ENCODE results near the gene ULK4. TPM values are rescaled to one million over a fixed set of nuclear protein-coding genes. Genes with fewer than 3 reads are reported as not detected.

The ULK4 gene
- total RNA-seq, 1 experiment from 2014 or later, result 8.7 TPM

- POLR2A ChIA-PET (ENCODE audit: unreplicated experiment), result no interaction called here
- Histone ChIP-seq H3K36me3 (ENCODE audit: low read depth) (peaks cover 53% of the 10 kb centered on the region), H3K9me2 (ENCODE audit: insufficient read depth) (no peaks in the 10 kb centered on the region), H2AFZ (no peak overlapping the region), H4K20me1 (ENCODE audit: insufficient read depth) (peaks cover 5% of the 10 kb centered on the region; the same call in 1 of the 2 replicates), H3K4me2 (no peak overlapping the region), H3F3A (ENCODE audit: insufficient read depth, low read depth) (peaks cover 28% of the 10 kb centered on the region; the same call in 1 of the 2 replicates), H3K4me1 (replicated peaks; ENCODE audit: insufficient read depth) (no peaks in the 10 kb centered on the region), H3K9me3 (ENCODE audit: insufficient read depth, low read depth) (no peaks in the 10 kb centered on the region), H3K4me3 (no peak overlapping the region), H3K27me3 (ENCODE audit: insufficient read depth, low read depth) (no peaks in the 10 kb centered on the region), H3K79me2 (ENCODE audit: low read depth) (no peaks in the 10 kb centered on the region), H3K27ac (no peak overlapping the region)
- TF ChIP-seq EZH2 (IDR thresholded peaks at IDR 0.05; ENCODE audit: low read depth), result no peak
- no peak for TF ChIP-seq CTCF (conservative IDR thresholded peaks at IDR 0.05)
- CTCF ChIA-PET, result interaction anchor here (0.5 to 0.6 kb wide), 3 partner anchors 37 to 651 kb away, joined by 3 to 4 read pairs (median 4); no protein-coding TSS in a partner anchor
- BruUV-seq (replicated peaks), result TSS peak; percentile 27
- DNase-seq, result no peak
- intact Hi-C loops (cut with micrococcal nuclease; ENCODE audit: unreplicated experiment), result no loop called here
Measured at GRCh38 chr3:41239587-41239986, 722.3 kb downstream of the ULK4 start.

- Histone ChIP-seq H3K79me2 (ENCODE audit: low read depth) (no peaks in the 10 kb centered on the region), H3K27ac (0 out of 2 replicates have a peak overlapping the region, but pooled peaks have one; percentile 3), H3K9me2 (ENCODE audit: insufficient read depth) (no peaks in the 10 kb centered on the region), H3K27me3 (ENCODE audit: insufficient read depth, low read depth) (no peaks in the 10 kb centered on the region), H3K4me3 (no peak overlapping the region), H2AFZ (no peak overlapping the region), H4K20me1 (ENCODE audit: insufficient read depth) (peaks cover 9% of the 10 kb centered on the region; the same call in 1 of the 2 replicates), H3K4me1 (replicated peaks; ENCODE audit: insufficient read depth) (no peaks in the 10 kb centered on the region), H3K9me3 (ENCODE audit: insufficient read depth, low read depth) (no peaks in the 10 kb centered on the region), H3K36me3 (ENCODE audit: low read depth) (peaks cover 70% of the 10 kb centered on the region), H3F3A (ENCODE audit: insufficient read depth, low read depth) (peaks cover 28% of the 10 kb centered on the region; the same call in 1 of the 2 replicates), H3K4me2 (no peak overlapping the region)
- POLR2A ChIA-PET (ENCODE audit: unreplicated experiment), result no interaction called here
- intact Hi-C loops (cut with micrococcal nuclease; ENCODE audit: unreplicated experiment), result no loop called here
- CTCF ChIA-PET, result no interaction called here
- TF ChIP-seq EZH2 (IDR thresholded peaks at IDR 0.05; ENCODE audit: low read depth), result no peak
- no peak for TF ChIP-seq CTCF (conservative IDR thresholded peaks at IDR 0.05)
- no TSS peak for BruUV-seq (replicated peaks)
- no peak for DNase-seq
Measured at GRCh38 chr3:41237907-41238306, 724.0 kb downstream of the ULK4 start.

DNA sequence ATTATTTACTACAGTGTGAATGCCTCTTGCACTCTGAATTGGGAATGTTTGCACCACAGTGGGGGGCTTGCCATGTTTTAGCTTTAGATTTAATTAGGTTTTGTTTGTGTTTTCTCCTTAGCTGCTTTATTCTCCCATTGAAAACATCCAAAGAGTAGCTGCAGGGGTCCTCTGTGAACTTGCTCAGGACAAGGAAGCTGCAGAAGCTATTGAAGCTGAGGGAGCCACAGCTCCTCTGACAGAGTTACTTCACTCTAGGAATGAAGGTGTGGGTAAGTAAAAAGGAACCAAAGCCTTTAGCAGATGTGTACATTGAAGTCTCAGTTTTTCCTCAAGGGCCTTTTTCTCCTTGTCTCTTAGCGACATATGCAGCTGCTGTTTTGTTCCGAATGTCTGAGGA, 725.7 kb downstream of the ULK4 start:
- Histone ChIP-seq H3K9me2 (ENCODE audit: insufficient read depth) (no peaks in the 10 kb centered on the region), H3K27ac (no peak overlapping the region), H3K9me3 (ENCODE audit: insufficient read depth, low read depth) (no peaks in the 10 kb centered on the region), H3K4me1 (replicated peaks; ENCODE audit: insufficient read depth) (no peaks in the 10 kb centered on the region), H3K27me3 (ENCODE audit: insufficient read depth, low read depth) (no peaks in the 10 kb centered on the region), H3F3A (ENCODE audit: insufficient read depth, low read depth) (peaks cover 23% of the 10 kb centered on the region; the same call in 1 of the 2 replicates), H3K36me3 (ENCODE audit: low read depth) (peaks cover 66% of the 10 kb centered on the region), H4K20me1 (ENCODE audit: insufficient read depth) (0 out of 2 replicates have a peak, but pooled peaks cover 10% of the 10 kb centered on the region), H3K4me3 (no peak overlapping the region), H3K79me2 (ENCODE audit: low read depth) (0 out of 2 replicates have a peak, but pooled peaks cover 3% of the 10 kb centered on the region), H2AFZ (no peak overlapping the region), H3K4me2 (no peak overlapping the region)
- no TSS peak for BruUV-seq (replicated peaks)
- POLR2A ChIA-PET (ENCODE audit: unreplicated experiment), result interaction anchor here (0.7 kb wide), 1 partner anchor 19 kb away, joined by 3 read pairs; no protein-coding TSS in a partner anchor
- CTCF ChIA-PET, result interaction anchor here (0.6 kb wide), 1 partner anchor 476 kb away, joined by 8 read pairs; no protein-coding TSS in a partner anchor
- DNase-seq, result no peak
- intact Hi-C loops (cut with micrococcal nuclease; ENCODE audit: unreplicated experiment), result no loop called here
- TF ChIP-seq EZH2 (IDR thresholded peaks at IDR 0.05; ENCODE audit: low read depth) (no peak), CTCF (conservative IDR thresholded peaks at IDR 0.05) (no peak)
